A549 (cell line): Measurements from ENCODE around the gene GNG7.

Source experiments
- CHD4 ChIP-seq: fragments of 200-600 bp; sonication (generic); IDR thresholded peaks from 2 replicates; pipeline ENCODE4 v1.6.1; 2016; ENCODE audit warnings: antibody characterized with exemption, mild to moderate bottlenecking, borderline replicate concordance
- CTCF ChIP-seq: fragments of >200 bp; sonication (Bioruptor Twin); formaldehyde crosslinking; IDR thresholded peaks from 3 replicates; pipeline ENCODE4 v1.5.1; 2016
- EP300 ChIP-seq, 2 experiments: fragments of >200 bp; sonication (Bioruptor Twin); formaldehyde crosslinking; IDR thresholded peaks; 2 replicates in 1 of 2; 3 replicates in 1 of 2; pipeline ENCODE4 v1.6.1; 2016 to 2017
- ESRRA ChIP-seq: fragments of 150-350 bp; IDR thresholded peaks from 2 replicates; pipeline ENCODE4 v1.6.1; 2014; ENCODE audit warnings: mild to moderate bottlenecking, low read length, borderline replicate concordance
- HDAC2 ChIP-seq: fragments of 200-600 bp; sonication (generic); IDR thresholded peaks from 2 replicates; pipeline ENCODE4 v1.6.1; 2016
- POLR2A ChIP-seq: IDR thresholded peaks from 2 replicates; pipeline ENCODE4 v1.6.1; 2012; ENCODE audit warnings: mild to moderate bottlenecking, low read length
- RFX5 ChIP-seq: fragments of 450-650 bp; IDR thresholded peaks from 2 replicates; pipeline ENCODE4 v1.7.1; 2014; ENCODE audit warnings: antibody characterized with exemption, mild to moderate bottlenecking, moderate library complexity
- SMC3 ChIP-seq: fragments of >200 bp; sonication (Bioruptor Twin); formaldehyde crosslinking; IDR thresholded peaks from 3 replicates; pipeline ENCODE4 v1.6.1; 2018; ENCODE audit warnings: inconsistent platforms
- SREBF2 ChIP-seq: fragments of 450-650 bp; IDR thresholded peaks from 2 replicates; pipeline ENCODE4 v1.6.1; 2014; ENCODE audit warnings: mild to moderate bottlenecking, moderate library complexity

GRCh38 chr19:2547033-2547680 lies 155.3 kb downstream of the GNG7 start:
- no peak for TF ChIP-seq RFX5
- no peak for TF ChIP-seq SREBF2
- no peak for TF ChIP-seq CTCF
- no peak for TF ChIP-seq SMC3
- no peak for TF ChIP-seq CHD4
- TF ChIP-seq POLR2A = no peak
- TF ChIP-seq EP300 (IDR thresholded peaks at IDR 0.05) = no peak
- TF ChIP-seq ESRRA = no peak
- TF ChIP-seq HDAC2 = no peak
